HG03520 (cell line): ENCODE results near the gene SMAD3.
"Not testable (repeated sequence)": the region's sequence is repeated elsewhere in the genome, so short reads cannot be mapped to it uniquely, and the experiment has no call there.

ENCODE experiments used
- ATAC-seq: cut with Tn5 transposase; IDR thresholded peaks from one replicate; pipeline ENCODE4 v1.9.1; 2021; ENCODE audit warnings: mild to moderate bottlenecking, moderate library complexity; ENCODE audit not compliant: unreplicated experiment

Gene SMAD3

DNA sequence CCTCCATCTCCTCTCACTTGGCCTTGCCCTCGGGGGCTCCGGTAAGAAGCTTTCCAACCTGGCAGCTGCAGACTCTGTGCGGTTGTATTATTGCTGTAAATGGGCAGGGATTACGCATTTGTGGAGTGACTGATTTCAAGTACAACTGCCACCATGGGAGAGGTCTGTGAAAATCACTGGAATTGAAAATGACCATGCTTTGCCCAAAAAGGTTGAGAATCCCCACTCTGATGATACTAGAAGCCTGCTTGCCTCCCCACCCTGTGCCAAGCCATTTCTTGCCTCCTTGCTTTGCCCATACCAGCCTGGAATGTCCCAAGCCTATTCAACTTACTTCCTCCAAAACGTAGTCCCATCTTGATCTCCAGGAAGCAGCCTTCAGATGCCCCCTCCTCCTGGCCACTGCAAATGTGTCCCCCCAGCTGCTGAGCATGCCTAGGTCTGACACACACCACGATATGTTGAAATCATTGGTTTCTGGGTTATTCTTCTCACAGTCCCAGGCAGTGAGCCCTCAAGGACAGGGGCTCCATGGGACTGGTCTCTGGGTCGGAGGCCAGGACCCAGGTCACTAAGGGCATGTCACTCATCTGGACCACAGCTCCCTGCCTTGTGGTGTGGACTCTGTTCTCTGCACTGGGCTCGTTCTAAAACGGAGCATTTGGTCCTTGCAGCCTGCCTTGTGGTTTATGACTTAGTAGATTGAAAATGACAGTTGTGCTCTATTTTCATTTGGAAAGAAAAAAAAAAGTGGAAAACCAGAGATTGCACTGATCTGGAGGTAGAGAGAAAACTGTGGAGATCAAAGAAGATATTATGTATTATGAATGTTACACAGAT lies 42.9 kb downstream of the SMAD3 start:
- ATAC-seq = no peak

DNA sequence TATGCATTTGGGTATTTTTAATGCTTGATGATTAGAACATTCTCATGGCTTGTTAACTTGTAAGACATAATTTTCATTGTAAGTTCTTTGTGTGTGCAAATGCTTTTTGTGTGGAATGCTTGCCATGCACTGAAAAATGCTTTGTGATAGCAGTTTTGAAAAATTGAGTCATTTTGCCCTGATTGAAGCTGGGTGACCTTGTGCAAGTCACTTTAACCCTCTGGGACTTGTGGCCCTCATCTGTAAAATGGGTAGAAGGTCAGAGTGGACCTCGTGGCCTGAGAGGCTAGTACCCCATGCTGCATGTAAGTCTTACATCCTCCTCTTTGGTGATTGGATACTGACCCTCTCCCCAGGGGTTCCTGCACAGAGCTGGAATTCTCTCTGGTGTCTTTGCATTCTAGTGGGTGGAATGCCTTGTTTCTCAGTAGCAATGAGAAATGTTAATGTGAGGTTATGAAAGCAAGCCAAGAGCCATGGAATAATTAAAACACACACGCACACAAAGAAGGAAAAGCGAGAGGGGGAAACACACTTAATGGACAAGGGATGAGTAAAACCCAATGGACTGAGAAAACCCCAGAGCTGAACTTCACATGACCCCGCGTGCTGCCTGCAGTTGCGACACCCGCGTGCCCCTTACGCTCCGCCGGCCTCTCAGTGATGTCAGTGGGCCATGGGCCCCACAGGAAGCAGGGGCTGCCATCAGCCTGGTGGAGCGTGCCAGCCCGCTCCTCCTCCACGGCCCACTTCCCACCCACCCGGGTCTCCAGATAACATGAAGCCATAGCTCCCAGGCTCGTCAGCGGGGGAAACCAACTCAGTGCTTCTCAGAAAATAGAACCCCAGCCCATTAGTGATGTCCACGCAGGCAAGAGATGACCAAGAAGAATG lies 44.0 kb downstream of the SMAD3 start:
- no peak for ATAC-seq

DNA sequence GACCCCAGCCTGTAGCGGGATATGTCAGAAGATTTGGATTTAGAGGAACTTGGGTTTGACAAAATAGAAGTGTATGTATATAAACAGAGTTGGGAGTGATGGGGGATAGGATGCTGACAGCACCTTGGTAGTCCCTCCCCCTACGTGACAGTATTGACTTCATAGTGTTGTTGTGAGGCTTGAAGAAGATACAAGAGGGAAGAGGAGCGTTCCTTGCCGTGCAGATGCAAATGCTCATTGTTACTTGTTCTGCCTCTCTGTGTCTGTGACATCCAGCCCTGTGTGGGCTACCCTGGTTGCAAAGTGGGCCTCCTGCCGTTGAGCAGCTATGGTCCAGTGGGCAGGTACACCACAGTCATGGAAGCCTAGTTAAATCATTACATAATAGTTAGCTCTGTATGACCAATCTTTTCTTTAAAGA lies 45.0 kb downstream of the SMAD3 start:
- ATAC-seq = peak; percentile 44

DNA sequence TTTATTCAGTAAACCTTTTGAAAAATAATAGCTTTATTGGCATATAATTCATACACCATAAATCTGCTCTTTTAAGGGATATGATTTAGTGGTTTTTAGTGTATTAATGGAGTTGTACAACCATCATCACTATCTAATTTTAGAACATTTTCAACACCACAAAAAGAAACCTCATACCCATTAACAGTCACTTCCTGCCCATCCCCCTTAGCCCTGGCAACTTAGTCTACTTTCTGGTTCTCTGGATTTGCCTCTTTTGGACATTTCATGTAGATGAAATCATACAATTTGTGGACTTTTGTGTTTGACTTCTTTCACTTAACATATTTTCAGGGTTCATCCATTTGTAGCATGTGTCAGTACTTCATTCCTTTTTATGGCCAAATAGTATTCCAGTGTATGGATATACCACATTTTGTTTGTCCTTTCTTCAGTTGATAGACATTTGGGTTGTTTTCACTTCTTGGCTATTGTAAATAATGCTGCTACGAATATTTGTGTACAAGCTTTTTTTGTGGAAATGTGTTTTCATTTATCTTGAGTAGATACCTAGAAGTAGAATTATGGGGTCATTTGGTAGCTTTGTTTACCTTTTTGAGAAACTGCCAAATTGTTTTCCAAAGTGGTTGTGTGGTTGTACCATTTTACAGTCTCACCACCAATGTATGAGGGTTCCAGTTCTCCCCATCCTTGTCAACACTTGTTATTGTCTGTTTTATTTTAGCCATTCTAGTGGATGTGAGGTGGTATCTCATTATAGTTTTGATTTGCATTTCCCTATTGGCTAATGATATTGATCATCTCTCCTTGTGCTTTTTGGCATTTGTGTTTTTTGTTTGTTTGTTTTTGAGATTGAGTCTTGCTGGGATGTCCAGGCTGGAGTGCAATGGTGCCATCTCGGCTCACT lies 45.8 kb downstream of the SMAD3 start:
- no peak for ATAC-seq

DNA sequence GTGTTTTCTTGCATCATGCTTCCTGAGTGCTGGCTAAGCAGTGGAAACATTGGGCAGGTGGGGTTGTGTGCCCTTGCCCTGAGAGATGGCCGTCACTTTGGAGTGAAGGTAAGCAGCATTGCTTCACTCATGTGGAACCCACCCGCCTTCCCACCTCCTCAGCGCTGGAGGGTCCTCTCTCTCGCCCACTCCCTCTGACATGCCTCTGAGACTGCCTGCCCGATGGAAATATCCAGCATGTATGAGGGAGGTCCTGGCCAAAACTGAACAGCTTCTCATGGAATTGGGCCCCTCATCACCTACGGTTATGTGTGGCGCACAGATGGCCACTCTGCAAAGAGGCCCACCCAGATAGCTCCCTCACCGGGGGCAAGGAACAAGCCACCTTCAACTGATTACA lies 48.6 kb downstream of the SMAD3 start:
- ATAC-seq = no peak

DNA sequence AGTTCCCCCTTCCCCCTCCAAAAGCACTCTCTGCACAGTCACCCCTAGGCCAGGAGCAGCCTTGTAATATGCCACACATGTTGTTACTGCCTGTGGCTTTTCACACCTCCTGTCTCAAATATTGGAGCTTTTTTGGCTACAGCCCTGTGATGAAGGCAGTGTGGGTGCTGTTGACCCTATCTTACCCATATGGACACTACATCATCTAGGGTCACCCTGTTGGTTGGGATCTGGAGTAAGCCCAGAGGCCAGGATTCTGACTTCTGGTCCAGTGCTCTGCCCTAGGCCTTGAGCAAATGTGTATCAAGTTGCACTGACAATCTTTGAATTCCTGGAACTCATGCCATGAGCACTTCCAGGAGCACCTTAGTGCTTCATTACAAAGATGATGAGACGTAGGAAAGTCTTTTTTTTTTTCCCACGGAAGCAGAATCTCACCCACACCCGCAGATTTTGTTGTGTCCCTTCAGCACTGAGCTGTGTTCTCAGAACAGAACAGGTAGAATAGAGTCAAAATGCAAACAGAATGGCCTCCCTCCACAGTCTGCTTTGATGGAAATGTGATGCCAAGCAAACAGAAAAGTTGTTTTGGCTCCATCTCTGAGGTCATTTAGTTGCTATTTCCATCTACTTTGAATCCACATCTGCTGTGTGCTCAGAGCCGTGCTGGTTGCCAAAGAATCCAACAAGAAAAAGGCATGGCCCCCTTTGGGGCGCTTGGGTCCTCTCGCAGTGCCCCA lies 49.6 kb downstream of the SMAD3 start:
- no peak for ATAC-seq

DNA sequence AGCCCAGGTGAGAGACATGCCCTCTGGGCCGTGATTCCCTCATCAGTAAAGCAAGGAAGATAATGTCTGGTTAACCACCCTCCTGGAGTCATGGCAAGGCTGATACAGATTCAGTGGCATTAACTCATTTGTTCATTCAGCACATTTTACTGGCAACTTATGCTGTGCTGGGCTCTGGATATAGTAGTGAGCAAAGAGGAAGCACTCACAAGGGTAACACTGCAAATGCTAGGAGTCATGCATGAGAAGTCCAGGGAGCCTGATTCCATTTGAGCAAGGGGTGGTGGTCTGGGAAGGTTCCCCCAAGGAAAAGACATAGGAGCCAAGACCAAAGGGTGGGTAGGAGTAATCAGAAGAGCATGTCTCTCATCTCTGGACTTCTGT lies 50.2 kb downstream of the SMAD3 start:
- no peak for ATAC-seq

DNA sequence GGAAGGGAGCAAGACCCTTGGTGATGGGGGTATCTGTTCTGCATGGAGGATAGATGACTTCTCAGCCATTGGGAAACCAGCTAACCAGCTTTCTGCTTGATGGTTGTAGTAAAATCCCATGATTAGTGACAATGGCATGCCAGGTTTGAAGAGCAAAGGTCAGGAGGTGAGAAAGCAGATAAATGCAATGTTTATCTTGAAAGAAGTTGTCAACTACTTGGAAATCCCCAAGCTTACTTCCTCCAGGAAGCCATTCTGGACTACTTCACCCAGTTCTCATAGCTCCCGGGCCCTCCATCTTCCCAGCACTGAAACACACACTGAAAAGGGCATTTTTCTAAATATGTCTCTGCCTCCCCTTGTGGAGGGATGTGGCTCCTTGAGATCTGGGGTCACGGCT lies 51.3 kb downstream of the SMAD3 start:
- ATAC-seq = no peak

DNA sequence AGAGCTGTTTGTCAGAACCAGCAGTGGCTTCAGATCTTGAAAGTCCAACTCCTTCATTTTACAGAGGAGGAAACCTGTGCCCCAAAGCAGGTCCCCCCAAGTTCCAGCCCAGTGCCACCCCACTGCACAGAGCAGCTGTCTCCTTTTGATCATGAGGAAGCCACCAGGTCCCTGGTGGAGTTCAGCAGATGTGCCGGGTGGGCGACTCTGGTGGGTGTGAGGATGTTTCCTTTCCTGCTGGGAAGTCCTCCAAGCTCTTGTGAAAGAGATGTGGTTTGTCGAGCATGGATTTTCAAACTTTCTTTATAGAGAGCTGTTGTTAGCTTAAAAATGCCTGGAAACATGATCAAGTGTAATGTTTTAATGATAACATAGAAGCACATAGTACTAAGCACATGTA lies 52.0 kb downstream of the SMAD3 start:
- ATAC-seq = no peak

DNA sequence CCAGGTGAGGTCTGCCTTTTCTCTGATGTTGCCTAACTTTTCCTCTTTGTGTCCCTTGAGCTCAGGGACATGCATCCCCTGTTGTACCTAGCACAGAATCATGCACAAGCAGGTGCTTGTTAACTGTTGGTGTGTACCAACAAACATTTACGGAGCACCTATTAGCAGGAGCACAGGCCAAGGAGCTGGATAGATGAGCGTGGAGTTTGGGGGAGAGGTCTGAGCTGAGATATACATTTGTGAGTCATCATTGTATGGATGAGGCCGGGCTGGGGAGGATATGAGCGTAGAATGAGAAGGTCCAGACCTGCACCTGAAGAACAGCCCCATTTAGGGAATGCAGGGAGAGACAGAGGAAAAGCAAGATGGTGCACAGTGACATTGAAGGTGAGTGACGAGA lies 53.4 kb downstream of the SMAD3 start:
- ATAC-seq = no peak

DNA sequence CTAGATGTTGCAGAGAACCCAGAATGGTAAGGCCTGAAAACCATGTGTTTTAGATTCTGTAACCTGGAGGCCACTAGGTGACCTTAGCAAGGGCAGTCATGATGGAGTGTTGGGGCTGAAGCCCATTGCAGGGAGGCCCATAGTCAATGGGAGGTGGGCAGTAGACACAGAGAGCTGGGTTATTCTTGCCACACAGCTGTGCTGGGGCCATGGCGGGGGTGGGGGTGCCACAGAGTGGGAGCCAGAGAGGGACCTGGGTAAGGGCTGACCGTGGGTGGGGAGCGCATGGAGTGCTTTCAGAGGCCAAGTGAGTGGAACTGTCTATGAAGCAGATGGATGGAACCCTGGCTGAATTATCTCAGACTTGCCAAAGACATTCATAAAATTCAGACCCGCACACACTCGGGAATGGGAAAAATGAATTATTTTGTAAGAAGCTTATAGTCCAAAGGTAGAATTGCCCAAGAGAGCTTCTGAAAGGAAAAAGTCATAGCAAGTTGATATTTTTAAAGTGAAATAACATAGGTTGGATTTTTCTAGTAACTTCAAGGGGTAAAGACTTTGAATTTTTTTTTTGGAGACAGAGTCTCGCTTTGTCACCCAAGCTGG lies 53.9 kb downstream of the SMAD3 start:
- no peak for ATAC-seq

DNA sequence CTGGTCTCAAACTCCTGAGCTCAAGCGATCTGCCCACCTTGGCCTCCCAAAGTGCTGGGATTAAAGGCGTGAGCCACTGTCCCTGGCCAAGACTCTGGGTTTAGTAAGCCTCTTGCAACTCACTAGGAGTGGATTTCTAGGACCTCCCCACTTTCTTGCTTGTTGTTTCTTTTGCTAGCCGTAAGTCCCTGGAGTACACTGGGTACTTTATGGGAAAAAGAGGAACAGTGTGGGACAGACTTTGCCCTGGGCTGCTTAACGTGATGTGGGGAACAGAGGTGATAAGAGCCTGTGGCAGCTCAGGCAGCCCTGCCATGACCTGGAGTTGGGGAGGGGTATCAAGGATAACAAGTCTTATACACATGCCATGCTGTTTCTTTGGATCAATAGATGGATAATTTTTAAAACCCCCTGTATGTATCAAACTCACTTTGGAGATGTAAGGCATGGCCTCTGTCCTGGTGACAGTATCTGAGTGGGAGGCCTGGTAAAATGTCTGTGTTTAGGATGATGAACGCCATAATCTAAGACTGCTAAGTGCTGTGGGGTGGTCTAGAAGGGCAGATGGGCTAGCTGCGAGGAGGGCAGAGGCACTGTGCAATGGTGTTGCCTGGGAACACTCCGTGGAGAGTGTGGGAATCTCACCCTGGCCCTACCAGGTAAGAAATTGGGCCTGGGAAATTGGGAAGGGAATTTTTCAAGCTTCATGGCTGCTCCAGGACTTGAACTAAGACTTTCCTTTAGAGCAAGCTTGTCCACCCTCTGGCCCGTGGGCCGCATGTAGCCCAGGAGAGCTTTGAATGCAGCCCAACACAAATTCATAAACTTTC lies 54.8 kb downstream of the SMAD3 start:
- ATAC-seq = no peak

DNA sequence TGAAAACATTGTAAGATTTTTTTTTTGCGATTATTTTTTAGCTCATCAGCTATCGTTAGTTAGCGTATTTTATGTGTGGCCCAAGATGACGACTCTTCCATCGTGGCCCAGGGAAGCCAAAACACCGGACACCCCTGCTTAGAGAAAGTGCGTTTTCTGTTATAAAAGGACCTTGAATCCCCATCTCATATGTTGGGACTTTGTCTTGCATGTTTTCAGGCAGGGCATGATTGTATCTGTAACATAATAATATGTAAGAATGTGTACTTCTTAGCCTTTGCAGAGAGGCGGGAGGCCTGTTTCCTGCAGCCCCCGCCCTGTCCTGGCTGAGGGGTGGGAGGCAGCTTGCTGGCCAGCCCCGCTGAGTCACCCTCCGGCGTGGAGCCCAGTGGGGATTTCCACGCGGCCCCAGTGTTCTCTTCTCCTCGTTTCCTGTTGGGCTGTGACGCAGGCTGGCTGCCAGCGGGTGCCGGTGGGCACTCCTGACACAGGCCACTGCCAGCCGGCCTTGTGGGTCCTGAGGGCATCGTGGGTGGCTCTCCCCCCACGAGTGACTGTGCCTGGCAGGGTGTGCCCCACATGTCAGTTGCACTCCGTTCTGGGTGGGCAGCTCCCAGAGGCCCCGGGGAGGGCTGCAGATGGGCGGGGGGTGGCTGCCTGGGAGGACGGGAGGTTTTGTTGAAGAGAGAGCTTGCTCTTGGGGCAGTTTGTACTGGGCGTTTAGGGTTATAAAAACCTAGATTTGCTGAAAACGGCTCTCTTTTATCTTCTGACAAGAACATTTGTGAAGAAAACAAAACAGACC lies 55.6 kb downstream of the SMAD3 start:
- ATAC-seq = peak; percentile 60

DNA sequence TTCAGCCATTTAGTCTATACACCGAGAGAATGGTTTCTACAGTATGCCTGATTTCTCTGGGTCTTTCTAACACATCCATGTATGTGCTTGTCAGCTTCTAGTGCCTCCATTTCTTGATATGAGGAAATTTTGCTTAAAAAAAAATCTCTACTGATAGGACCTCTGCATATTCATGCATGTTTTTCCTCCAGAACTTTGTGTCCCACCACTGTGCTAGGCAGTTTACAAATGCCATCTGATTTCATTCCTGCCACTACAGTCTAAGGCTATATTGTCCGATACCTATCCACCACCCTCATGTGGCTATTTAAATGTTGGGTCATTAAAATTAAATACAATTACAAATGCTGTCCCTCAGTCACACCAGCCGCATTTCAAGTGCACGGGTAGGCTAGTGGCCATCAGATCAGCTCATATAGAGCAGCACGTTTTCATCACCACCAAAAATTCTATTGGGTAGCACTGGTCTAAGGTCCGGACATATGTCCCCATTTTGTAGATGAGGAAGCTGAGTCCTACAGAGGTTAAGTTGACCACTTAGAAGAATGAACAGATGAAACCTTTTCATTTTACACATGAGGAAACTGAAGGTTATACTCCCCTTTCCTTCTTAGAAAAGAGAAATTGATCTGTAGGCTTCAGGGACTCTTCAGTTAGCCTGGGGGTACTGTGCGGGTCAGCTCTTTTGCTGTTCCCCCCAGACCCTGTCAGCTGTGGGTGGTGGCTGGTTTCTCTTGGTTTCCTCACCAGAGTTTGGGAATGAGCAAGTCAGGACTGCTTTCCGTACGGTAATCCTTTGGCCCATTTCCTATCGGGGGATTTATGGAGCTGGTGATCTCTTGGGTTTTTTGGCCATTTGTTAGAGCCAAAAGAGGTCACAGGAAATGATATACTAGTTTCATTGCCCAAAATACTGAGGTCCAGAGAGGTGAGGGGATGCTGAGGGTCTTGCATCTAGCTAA lies 56.5 kb downstream of the SMAD3 start:
- no peak for ATAC-seq

DNA sequence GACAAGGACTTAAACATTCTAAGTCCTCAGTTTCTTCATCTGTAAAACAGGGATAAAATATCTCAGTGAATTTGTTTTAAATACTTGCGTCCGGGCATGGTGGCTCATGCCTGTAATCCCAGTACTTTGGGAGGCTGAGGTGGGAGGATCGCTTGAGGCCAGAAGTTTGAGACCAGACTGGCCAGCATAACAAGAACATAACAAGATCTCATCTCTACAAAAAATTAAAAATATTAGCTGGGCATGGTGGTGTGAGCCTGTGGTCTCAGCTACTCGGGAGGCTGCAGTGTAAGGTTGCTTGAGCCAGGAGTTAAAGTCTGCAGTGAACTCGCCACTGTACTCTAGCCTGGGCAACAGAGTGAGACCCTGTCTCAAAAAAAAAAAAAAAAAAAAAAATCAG lies 57.4 kb downstream of the SMAD3 start:
- not testable (repeated sequence) for ATAC-seq

DNA sequence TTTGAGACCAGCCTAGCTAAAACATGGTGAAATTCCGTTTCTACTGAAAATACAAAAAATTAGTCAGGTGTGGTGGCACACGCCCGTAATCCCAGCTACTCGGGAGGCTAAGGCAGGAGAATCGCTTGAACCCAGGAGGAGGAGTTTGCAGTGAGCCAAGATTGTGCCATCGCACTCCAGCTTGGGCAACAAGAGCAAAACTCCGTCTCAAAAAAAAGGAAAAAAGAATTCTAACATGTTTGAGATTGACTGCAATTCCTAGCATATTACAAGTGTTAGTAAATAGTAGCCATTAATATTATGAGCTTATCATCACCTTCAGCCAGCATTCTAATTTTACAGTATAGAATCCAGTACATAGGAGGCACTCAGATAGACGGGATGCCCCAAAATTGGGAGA lies 57.9 kb downstream of the SMAD3 start:
- ATAC-seq = not testable (repeated sequence)

DNA sequence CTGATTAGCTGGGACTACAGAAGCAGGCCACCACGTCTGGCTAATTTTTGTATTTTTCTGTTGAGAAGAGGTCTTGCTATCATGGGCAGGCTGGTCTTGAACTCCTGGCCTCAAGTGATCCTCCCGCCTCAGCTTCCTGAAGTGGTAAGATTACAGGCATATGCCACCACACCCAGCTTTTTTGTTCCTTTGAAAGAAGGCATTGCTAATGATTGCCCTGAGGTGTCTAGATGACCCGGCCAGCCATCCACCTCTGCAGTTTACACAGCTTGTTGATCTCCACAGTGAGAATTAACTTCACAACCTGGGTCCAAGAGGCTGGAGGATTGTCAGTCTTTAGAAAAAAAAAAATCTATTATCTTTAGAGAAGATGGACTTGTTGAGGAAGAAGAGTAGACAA lies 58.7 kb downstream of the SMAD3 start:
- no peak for ATAC-seq
